Gastrocnemius medialis (tissue), 4 donors: ENCODE data around the gene CBX2. TPM values are rescaled to one million over a fixed set of nuclear protein-coding genes. Genes with fewer than 3 reads are reported as not detected.
"Not testable (repeated sequence)": the region's sequence is repeated elsewhere in the genome, so short reads cannot be mapped to it uniquely, and the experiment has no call there.

ENCODE experiments used
- ATAC-seq, 2 donors: fragments of 150-250 bp; one replicate each; pipeline ENCODE4 v1.9.1; 2016
- DNase-seq, 2 donors: peaks; one replicate each; pipeline ENCODE4 v3.0.0-alpha.2; 2019
- H3K27ac ChIP-seq, 4 donors: fragments of 200-600 bp; sonication (generic); 1 replicate in 1 of 4; 2 replicates in 3 of 4; pipeline ENCODE4 v1.5.1; 2016 to 2018; ENCODE audit warnings: mild to moderate bottlenecking in 2 of 4, moderate library complexity in 1 of 4
- H3K27me3 ChIP-seq, 3 donors: fragments of 200-600 bp; sonication (generic) in 2 of 3; 1 replicate in 1 of 3; 2 replicates in 2 of 3; pipeline versions ENCODE4 v1.5.1 to v1.6.0; 2016 to 2019; ENCODE audit warnings: mild to moderate bottlenecking in 1 of 3, moderate library complexity in 1 of 3
- H3K36me3 ChIP-seq, 2 donors: fragments of 200-600 bp; sonication (generic) in 1 of 2; one replicate each; pipeline ENCODE4 v1.5.1; 2017 to 2018
- H3K4me1 ChIP-seq, 2 donors: fragments of 200-600 bp; sonication (generic) in 1 of 2; one replicate each; pipeline ENCODE4 v1.5.1; 2016 to 2017; ENCODE audit warnings: mild to moderate bottlenecking in 2 of 2
- H3K4me3 ChIP-seq, 4 donors: fragments of 200-600 bp; sonication (generic) in 3 of 4; 1 replicate in 1 of 4; 2 replicates in 3 of 4; pipeline ENCODE4 v1.5.1; 2016 to 2019; ENCODE audit warnings: mild to moderate bottlenecking in 2 of 4
- H3K9me3 ChIP-seq, 3 donors: fragments of 200-600 bp; sonication (generic) in 2 of 3; 1 replicate in 1 of 3; 2 replicates in 2 of 3; pipeline ENCODE4 v1.5.1; 2016 to 2019
- POLR2A ChIP-seq, 2 donors: fragments of 450-650 bp; IDR thresholded peaks; one replicate each; pipeline ENCODE4 v1.6.1; 2017; ENCODE audit warnings: antibody characterized with exemption in 2 of 2, mild to moderate bottlenecking in 2 of 2, moderate library complexity in 2 of 2
- in situ Hi-C, 4 donors: fragments of 200-750 bp; cut with MboI; loops; one replicate each; pipeline versions ENCODE4 v1.15.0 to v1.8.0; 2017; ENCODE audit warnings: low sequenced_read_pairs in 4 of 4
- intact Hi-C: fragments of 100-400 bp; cut with DNase I; formaldehyde crosslinking; loops from one replicate; pipeline ENCODE4 v1.15.1; 2023; ENCODE audit warnings: low total_unique reads
- total RNA-seq, 4 donors: library from RNA; depleted of rRNA; stranded (reverse); fragments of >200 nt; gene quantifications; one replicate each; pipeline versions ENCODE4 v1.1.0 to v1.2.3, GENCODE V29; 2016
- TF ChIP-seq, protein P1 (sequence below), 5 experiments: fragments of 450-650 bp in 3 of 5; fragments of 200-600 bp in 2 of 5; sonication (generic) in 2 of 5; IDR thresholded peaks in 4 of 5; conservative IDR thresholded peaks in 1 of 5; 1 replicate in 4 of 5; 2 replicates in 1 of 5; pipeline ENCODE4 v1.5.1; 2016 to 2019; ENCODE audit warnings: antibody characterized with exemption in 5 of 5, mild to moderate bottlenecking in 3 of 5, moderate library complexity in 3 of 5

CBX2 gene
- total RNA-seq, 4 donors from 2014 or later, result 0.13 to 1.1 (median 0.42) TPM; not detected in 1

DNA sequence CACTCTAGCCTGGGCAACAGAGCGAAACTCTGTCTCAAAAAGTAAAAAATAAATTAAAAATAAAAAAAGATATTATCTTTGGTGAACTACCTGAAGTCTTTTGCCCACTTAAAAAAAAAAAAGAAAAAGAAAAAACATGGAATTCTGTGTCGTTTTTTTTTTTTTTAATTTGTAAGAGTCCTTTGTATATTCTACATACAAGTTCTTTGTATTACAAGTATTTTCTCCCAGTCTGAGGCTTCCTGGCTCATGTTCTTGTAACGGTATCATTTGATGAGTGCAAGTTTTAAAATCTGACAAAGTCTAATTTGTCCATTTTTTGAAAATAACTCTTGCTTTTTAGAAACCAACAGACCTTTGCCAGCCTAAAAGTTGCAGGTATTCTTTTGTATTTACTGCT lies 12.2 kb upstream of the CBX2 start:
- Histone ChIP-seq H3K9me3 (no peaks in the 10 kb centered on the region), H3K4me3 (no peak overlapping the region), H3K36me3 (no peaks in the 10 kb centered on the region), H3K27me3 (peaks cover 7 to 17% (median 16%) of the 10 kb centered on the region in 3 donors), H3K27ac (no peak overlapping the region), H3K4me1 (no peaks in the 10 kb centered on the region)
- intact Hi-C loops (no loop called here), in situ Hi-C loops (no loop called here)
- DNase-seq, result no peak
- no peak for ATAC-seq
- no peak for TF ChIP-seq POLR2A (IDR thresholded peaks at IDR 0.05)
- TF ChIP-seq, protein P1, sequence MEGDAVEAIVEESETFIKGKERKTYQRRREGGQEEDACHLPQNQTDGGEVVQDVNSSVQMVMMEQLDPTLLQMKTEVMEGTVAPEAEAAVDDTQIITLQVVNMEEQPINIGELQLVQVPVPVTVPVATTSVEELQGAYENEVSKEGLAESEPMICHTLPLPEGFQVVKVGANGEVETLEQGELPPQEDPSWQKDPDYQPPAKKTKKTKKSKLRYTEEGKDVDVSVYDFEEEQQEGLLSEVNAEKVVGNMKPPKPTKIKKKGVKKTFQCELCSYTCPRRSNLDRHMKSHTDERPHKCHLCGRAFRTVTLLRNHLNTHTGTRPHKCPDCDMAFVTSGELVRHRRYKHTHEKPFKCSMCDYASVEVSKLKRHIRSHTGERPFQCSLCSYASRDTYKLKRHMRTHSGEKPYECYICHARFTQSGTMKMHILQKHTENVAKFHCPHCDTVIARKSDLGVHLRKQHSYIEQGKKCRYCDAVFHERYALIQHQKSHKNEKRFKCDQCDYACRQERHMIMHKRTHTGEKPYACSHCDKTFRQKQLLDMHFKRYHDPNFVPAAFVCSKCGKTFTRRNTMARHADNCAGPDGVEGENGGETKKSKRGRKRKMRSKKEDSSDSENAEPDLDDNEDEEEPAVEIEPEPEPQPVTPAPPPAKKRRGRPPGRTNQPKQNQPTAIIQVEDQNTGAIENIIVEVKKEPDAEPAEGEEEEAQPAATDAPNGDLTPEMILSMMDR (IDR thresholded peaks at IDR 0.05 in 4 of 5, conservative IDR thresholded peaks at IDR 0.05 in 1 of 5), result no peak

DNA sequence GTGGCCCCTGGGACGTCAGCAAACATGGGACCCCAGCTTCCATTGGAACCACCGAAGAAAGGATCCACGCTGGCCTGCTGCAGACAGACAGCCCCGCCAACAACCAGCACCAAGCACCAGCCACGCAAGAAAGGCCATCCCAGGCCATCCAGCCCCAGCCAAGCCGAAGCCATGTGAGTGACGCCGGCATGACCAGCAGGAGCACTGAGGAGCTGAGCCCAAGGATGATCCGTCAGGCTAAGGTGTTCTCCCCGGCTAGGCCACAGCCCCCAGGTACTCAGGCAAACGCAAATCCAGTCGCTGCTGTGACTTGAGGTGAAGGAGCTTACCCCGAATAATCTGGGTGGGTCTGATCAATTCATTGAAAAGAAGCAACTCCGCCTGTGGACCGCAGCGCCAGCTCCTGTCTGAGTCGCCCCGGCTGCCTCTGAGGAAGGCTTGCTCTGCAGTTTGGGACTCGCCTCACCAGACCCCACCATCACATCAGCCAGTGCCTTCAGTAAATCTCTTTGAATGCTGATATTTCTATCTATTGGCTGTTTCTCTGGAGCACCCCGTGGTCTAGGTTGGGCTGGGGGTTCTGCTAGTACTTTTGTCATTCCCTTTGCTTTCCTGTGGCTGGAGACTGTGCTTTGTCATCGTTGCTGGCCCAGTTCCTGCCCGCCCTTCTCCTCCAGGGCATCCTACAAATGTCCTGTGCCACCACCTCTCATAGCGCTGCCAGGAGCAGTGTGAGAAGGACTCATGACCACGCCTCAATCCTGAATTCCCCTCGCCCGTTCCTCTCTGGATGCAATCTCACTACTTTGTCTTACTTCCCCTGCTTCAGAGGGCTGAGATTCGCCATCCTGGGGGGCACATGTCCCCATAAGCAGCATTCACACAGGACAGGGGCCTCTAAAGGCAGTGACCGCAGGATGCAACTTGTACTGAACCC lies 8.1 kb upstream of the CBX2 start:
- ATAC-seq, result no peak
- Histone ChIP-seq H3K27me3 (peaks cover 31 to 41% (median 38%) of the 10 kb centered on the region in 3 donors), H3K36me3 (no peaks in the 10 kb centered on the region), H3K27ac (no peak overlapping the region), H3K4me3 (no peak overlapping the region), H3K4me1 (no peaks in the 10 kb centered on the region), H3K9me3 (no peaks in the 10 kb centered on the region)
- in situ Hi-C loops, result no loop called here
- DNase-seq, result no peak
- intact Hi-C loops, result no loop called here
- TF ChIP-seq, protein P1 (IDR thresholded peaks at IDR 0.05 in 4 of 5, conservative IDR thresholded peaks at IDR 0.05 in 1 of 5), result no peak
- TF ChIP-seq POLR2A (IDR thresholded peaks at IDR 0.05), result no peak

DNA sequence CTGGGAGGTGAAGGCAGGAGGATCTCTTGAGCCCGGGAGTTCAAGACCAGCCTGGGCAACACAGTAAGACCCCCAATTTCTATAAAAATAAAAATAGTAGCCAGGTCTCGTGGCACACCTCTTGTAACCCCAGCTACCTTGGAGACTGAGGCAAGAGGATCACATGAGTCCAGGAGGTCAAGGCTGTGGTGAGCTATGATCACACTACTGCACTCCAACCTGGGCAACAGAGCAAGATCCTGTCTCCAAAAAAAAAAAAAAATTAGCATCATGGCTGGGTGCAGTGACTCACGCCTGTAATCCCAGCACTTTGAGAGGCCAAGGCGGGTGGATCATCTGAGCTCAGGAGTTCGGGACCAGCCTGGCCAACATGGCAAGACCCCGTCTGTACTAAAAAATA lies 6.7 kb upstream of the CBX2 start:
- DNase-seq, result no peak
- H3K4me3 ChIP-seq, result no peak overlapping the region
- H3K27ac ChIP-seq, result no peak overlapping the region
- H3K27me3 ChIP-seq, result peaks cover 41 to 55% (median 43%) of the 10 kb centered on the region in 3 donors
- H3K4me1 ChIP-seq, result no peaks in the 10 kb centered on the region
- no peaks in the 10 kb centered on the region for H3K9me3 ChIP-seq
- no peak for ATAC-seq
- no peaks in the 10 kb centered on the region for H3K36me3 ChIP-seq
- intact Hi-C loops (no loop called here), in situ Hi-C loops (no loop called here)
- no peak for TF ChIP-seq POLR2A (IDR thresholded peaks at IDR 0.05)
- TF ChIP-seq, protein P1 (IDR thresholded peaks at IDR 0.05 in 4 of 5, conservative IDR thresholded peaks at IDR 0.05 in 1 of 5), result no peak

DNA sequence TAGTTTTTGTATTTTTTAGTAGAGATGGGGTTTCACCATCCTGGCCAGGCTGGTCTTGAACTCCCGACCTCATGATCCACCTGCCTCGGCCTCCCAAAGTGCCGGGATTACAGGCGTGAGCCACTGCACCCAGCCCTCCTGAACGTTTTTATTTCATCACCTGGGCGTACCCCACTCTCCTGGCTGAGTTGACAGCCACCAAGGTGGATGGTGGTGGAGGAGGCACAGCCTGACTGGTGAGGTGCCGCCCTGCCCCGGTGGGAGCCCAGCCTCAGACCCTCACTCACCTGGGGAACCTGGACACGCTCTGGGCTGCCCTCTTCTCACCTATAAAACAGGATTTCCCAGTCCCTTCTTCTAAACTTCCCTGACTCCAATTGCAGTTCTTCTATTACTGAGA lies 5.2 kb upstream of the CBX2 start:
- intact Hi-C loops, H3K36me3 ChIP-seq, H3K27ac ChIP-seq, H3K4me1 ChIP-seq, H3K9me3 ChIP-seq, DNase-seq, ATAC-seq, in situ Hi-C loops, H3K4me3 ChIP-seq: not testable (repeated sequence)
- H3K27me3 ChIP-seq, result peaks cover 50 to 67% (median 54%) of the 10 kb centered on the region in 3 donors

DNA sequence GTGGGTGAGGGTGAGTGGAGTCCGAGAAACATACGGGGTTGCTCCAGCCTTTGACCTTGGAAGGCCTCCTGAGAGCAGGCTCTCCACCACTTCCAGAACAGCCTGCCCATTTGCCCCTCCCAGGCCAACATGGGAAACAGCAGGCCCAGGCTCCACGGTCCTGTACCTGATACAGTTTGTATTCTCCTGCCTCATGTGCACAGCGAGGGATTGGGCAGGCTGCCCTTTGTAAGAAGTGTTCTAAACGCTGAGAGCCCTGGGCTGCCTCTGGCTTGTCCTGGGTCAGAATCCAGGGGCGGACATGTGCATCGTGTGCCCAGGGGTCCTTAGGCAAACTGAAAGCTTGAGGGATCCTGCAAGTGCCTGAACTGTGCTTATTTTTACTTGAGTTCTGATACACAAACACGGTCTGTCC lies 3.4 kb upstream of the CBX2 start:
- ATAC-seq (no peak), DNase-seq (no peak)
- no peaks in the 10 kb centered on the region for H3K9me3 ChIP-seq
- TF ChIP-seq POLR2A (IDR thresholded peaks at IDR 0.05), result no peak
- TF ChIP-seq, protein P1 (IDR thresholded peaks at IDR 0.05 in 4 of 5, conservative IDR thresholded peaks at IDR 0.05 in 1 of 5), result no peak
- H3K36me3 ChIP-seq, result no peaks in the 10 kb centered on the region
- H3K4me3 ChIP-seq, result no peak overlapping the region
- peaks cover 60 to 80% (median 63%) of the 10 kb centered on the region in 3 donors for H3K27me3 ChIP-seq
- peaks cover 0 to 6% of the 10 kb centered on the region in 2 donors for H3K4me1 ChIP-seq
- H3K27ac ChIP-seq, result no peak overlapping the region
- intact Hi-C loops (no loop called here), in situ Hi-C loops (no loop called here)
